Measurements from ENCODE around the gene FLYWCH1.

The FLYWCH1 gene

GRCh38 chr16:2955438-2955778 lies 43.7 kb downstream of the FLYWCH1 start:
- no peak for DNase-seq

- DNase-seq, result no peak
These were observed 44.2 kb downstream of the FLYWCH1 start for GRCh38 chr16:2955779-2956578.

- no peak for DNase-seq
These were observed 44.8 kb downstream of the FLYWCH1 start for GRCh38 chr16:2956579-2956956.

GRCh38 chr16:2959206-2959605 lies 47.5 kb downstream of the FLYWCH1 start:
- DNase-seq, result no peak

- DNase-seq, result no peak
These were observed 48.7 kb downstream of the FLYWCH1 start for GRCh38 chr16:2960183-2961010.

GRCh38 chr16:2962334-2963073 lies 50.8 kb downstream of the FLYWCH1 start:
- no peak for DNase-seq

GRCh38 chr16:2963074-2963722 lies 51.5 kb downstream of the FLYWCH1 start:
- peak in 1 of 2 experiments; percentile 56 for DNase-seq

GRCh38 chr16:2963723-2964474 lies 52.2 kb downstream of the FLYWCH1 start, which contains the start of gene KREMEN2:
KREMEN2 (plus strand) TSS chr16:2964275; CDS start chr16:2964521, 246 bp downstream.
- DNase-seq, result peak; percentile 82 to 90

GRCh38 chr16:2964475-2965336 lies 53.0 kb downstream of the FLYWCH1 start:
- DNase-seq, result peak; percentile 69 to 88

GRCh38 chr16:2966043-2966807 lies 54.5 kb downstream of the FLYWCH1 start:
- DNase-seq, result no peak

GRCh38 chr16:2966808-2967191 lies 55.1 kb downstream of the FLYWCH1 start:
- DNase-seq, result no peak

- no peak for DNase-seq
These were observed 55.5 kb downstream of the FLYWCH1 start for GRCh38 chr16:2967211-2967631.

- DNase-seq, result no peak
These were observed 56.0 kb downstream of the FLYWCH1 start for GRCh38 chr16:2967721-2968161.

GRCh38 chr16:2968368-2968737 lies 56.6 kb downstream of the FLYWCH1 start:
- DNase-seq, result no peak

GRCh38 chr16:2968738-2969544 lies 57.2 kb downstream of the FLYWCH1 start, which contains the start of gene PAQR4:
PAQR4 (plus strand) TSS chr16:2969348; CDS start chr16:2969675, 327 bp downstream.
- peak; percentile 75 to 93 for DNase-seq

- peak; percentile 45 to 62 for DNase-seq
These were observed 58.1 kb downstream of the FLYWCH1 start for GRCh38 chr16:2969545-2970521.

- DNase-seq, result no peak
These were observed 58.8 kb downstream of the FLYWCH1 start for GRCh38 chr16:2970563-2970962.

All from NCI-H524 (cell line).